GM12874 (cell line): ENCODE data around the gene OSBPL9.

Experiments
- CTCF ChIP-seq: IDR thresholded peaks from 2 replicates; pipeline ENCODE4 v1.5.1; 2011; ENCODE audit warnings: low read depth, mild to moderate bottlenecking, control low read depth, low read length, moderate library complexity; ENCODE audit not compliant: insufficient read depth

OSBPL9 gene

GRCh38 chr1:51616903-51617708 is at the start of gene OSBPL9:
Gene OSBPL9, plus strand, starts transcription at chr1:51617092. Its CDS starts 19 bp downstream, at chr1:51617111.
- TF ChIP-seq CTCF = no peak

GRCh38 chr1:51567653-51568052 is 49.2 kb upstream of the OSBPL9 start:
- TF ChIP-seq CTCF = no peak

- no peak for TF ChIP-seq CTCF
Observed at GRCh38 chr1:51568231-51568935, 48.5 kb upstream of the OSBPL9 start.

GRCh38 chr1:51569284-51570062 is 47.4 kb upstream of the OSBPL9 start:
- no peak for TF ChIP-seq CTCF

- no peak for TF ChIP-seq CTCF
Observed at GRCh38 chr1:51570063-51570710, 46.7 kb upstream of the OSBPL9 start.

GRCh38 chr1:51572365-51572764 is 44.5 kb upstream of the OSBPL9 start:
- no peak for TF ChIP-seq CTCF
